ENCODE data around the gene PCDHGA4. TPM values are rescaled to one million over a fixed set of nuclear protein-coding genes. Genes with fewer than 3 reads are reported as not detected.
A peak's percentile ranks its signal among the peaks of the same experiment; 100 is the strongest.
"Not testable (repeated sequence)": the region's sequence is repeated elsewhere in the genome, so short reads cannot be mapped to it uniquely, and the experiment has no call there.

The PCDHGA4 gene
- total and polyA plus RNA-seq, 12 donors: 0.20 to 9.5 (median 2.8) TPM

DNA sequence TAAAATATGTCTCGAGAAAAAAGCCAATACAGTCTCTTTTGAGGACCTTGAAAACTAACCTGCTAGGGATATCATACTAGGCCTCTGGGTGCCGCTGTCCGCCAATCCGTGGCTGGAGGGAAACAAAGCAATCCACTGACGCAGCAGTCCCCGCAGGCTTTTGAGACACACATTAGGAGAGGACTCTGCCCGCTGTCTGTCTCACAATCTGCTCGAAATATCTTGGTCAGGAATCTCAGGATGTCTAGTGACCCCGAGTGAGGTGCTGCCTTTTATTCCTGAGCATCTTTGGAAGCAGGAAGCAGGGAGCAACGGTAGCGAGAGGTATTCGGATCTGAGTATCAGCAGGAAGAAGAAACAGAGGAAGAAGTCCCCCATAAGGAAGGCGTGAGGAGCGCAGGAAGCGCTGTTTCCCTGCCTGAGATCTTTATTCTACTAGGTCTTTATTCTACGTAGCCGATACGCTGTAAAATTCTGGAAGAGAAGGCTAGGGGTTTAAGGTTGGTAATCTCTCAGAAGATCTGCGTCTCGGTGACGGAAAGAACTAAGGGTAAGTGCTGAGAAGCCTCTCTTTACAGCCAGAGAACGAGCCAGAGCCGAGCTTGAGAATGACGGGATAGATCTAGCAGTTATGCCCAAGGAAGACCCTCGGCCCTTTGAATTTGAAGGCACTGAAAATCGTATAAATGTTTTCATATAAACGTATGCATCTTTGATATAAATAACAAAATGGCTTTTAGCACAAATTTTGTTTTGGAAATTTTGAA, 28.6 kb upstream of the PCDHGA4 start:
- WGBS, 4 donors: 8 to 19% (median 13%) methylated on average over 23 to 27 of the region's 27 CpGs
- H3K27ac ChIP-seq: no peak overlapping the region

DNA sequence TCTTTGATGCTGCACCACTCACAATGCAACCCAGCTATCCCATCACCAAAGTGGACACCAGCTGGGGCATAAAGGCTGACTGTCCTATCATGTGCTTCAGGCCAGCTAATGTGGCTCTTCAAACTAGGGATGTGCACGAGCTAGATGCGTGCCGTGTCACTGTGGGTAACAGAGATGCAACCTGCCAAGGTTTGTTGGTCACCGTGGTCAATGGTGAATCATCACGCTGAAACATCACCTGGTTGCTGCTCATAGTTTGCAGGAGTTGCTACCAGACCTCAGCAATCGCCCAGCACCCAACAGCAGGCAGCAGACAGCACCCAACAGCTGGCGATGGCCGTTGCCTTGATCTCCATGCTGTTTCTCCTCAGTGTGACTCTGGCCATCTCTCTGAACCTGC, 26.6 kb upstream of the PCDHGA4 start:
- 75 to 100% (median 79%) methylated on average over 1 to 8 of the region's 8 CpGs for WGBS, 4 donors
- intact Hi-C loops (cut with DNase I): no loop called here
- no peak overlapping the region for H3K27ac ChIP-seq
- no peak for DNase-seq
- H3K9me3 ChIP-seq (replicated peaks in 1 of 3): peaks cover 0 to 4% (median 0%) of the 10 kb centered on the region in 3 donors
- H3K27me3 ChIP-seq: peaks cover under 1% of the 10 kb centered on the region
- H3K4me3 ChIP-seq: no peak overlapping the region
- TF ChIP-seq POLR2A (IDR thresholded peaks at IDR 0.05): no peak
- TF ChIP-seq, protein P1, sequence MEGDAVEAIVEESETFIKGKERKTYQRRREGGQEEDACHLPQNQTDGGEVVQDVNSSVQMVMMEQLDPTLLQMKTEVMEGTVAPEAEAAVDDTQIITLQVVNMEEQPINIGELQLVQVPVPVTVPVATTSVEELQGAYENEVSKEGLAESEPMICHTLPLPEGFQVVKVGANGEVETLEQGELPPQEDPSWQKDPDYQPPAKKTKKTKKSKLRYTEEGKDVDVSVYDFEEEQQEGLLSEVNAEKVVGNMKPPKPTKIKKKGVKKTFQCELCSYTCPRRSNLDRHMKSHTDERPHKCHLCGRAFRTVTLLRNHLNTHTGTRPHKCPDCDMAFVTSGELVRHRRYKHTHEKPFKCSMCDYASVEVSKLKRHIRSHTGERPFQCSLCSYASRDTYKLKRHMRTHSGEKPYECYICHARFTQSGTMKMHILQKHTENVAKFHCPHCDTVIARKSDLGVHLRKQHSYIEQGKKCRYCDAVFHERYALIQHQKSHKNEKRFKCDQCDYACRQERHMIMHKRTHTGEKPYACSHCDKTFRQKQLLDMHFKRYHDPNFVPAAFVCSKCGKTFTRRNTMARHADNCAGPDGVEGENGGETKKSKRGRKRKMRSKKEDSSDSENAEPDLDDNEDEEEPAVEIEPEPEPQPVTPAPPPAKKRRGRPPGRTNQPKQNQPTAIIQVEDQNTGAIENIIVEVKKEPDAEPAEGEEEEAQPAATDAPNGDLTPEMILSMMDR (IDR thresholded peaks at IDR 0.05): no peak
- no peaks in the 10 kb centered on the region for H3K4me1 ChIP-seq (replicated peaks in 1 of 2)
- no peaks in the 10 kb centered on the region for H3K36me3 ChIP-seq (replicated peaks in 1 of 2)

More for the DNA sequence above, 28.6 kb upstream of the PCDHGA4 start:
- H3K27me3 ChIP-seq: no peaks in the 10 kb centered on the region
- H3K4me1 ChIP-seq (replicated peaks in 1 of 2): no peaks in the 10 kb centered on the region
- no peak overlapping the region for H3K4me3 ChIP-seq
- peak in 2 of 7 donors; percentile 5 to 60 for DNase-seq
- no peaks in the 10 kb centered on the region for H3K36me3 ChIP-seq (replicated peaks in 1 of 2)
- peaks cover 0 to 8% (median 0%) of the 10 kb centered on the region in 3 donors for H3K9me3 ChIP-seq (replicated peaks in 1 of 3)
- intact Hi-C loops (cut with DNase I): no loop called here
- TF ChIP-seq POLR2A (IDR thresholded peaks at IDR 0.05): no peak
- TF ChIP-seq, protein P1 (IDR thresholded peaks at IDR 0.05): no peak

DNA sequence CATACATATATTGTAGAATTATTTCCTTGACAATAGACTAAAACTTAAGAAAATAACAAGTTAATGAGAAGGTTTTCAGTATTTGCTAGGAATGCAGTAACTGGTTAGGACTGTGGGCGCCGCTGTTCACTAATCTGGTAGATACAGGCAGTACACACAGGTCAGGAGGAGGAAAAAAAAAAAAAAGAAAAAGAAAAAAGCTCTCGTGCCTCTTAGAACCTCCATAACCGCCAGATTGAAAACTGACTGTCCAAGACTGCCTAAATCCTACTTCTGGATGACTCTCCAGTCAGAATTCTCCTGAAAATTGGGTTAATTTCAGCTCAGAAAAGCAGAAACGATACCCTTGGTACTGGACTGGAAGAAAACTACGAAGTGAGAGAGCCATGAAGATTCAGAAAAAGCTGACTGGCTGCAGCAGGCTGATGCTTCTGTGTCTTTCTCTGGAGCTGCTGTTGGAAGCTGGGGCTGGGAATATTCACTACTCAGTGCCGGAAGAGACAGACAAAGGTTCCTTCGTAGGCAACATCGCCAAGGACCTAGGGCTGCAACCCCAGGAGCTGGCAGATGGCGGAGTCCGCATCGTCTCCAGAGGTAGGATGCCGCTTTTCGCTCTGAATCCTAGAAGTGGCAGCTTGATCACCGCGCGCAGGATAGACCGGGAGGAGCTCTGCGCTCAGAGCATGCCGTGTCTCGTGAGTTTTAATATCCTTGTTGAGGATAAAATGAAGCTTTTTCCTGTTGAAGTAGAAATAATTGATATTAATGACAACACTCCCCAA, 24.3 kb upstream of the PCDHGA4 start, which contains the start of gene PCDHGA1:
Gene PCDHGA1 (plus strand): TSS at position 216 of the 782 bp plus-strand sequence.
- intact Hi-C loops (cut with DNase I): no loop called here
- H3K9me3 ChIP-seq (replicated peaks in 1 of 3): peaks cover 0 to 2% (median 0%) of the 10 kb centered on the region in 3 donors
- DNase-seq: peak in 1 of 7 donors; percentile 27
- no peaks in the 10 kb centered on the region for H3K4me1 ChIP-seq (replicated peaks in 1 of 2)
- H3K36me3 ChIP-seq (replicated peaks in 1 of 2): no peaks in the 10 kb centered on the region
- TF ChIP-seq, protein P1 (IDR thresholded peaks at IDR 0.05): peak in 1 of 6 experiments; percentile 11
- TF ChIP-seq POLR2A (IDR thresholded peaks at IDR 0.05): no peak
- H3K27ac ChIP-seq: no peak within 1 kb of the TSS
- H3K27me3 ChIP-seq: peaks cover 5% of the 10 kb centered on the region
- WGBS, 4 donors: 17 to 31% (median 21%) methylated on average over 15 to 21 of the region's 21 CpGs
- H3K4me3 ChIP-seq: no peak within 1 kb of the TSS

DNA sequence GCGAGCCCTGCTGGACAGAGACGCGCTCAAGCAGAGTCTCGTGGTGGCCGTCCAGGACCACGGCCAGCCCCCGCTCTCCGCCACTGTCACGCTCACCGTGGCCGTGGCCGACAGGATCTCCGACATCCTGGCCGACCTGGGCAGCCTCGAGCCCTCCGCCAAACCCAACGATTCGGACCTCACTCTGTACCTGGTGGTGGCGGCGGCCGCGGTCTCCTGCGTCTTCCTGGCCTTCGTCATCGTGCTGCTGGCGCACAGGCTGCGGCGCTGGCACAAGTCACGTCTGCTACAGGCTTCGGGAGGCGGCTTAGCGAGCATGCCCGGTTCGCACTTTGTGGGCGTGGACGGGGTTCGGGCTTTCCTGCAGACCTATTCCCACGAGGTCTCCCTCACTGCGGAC, 22.2 kb upstream of the PCDHGA4 start:
- DNase-seq; H3K36me3 ChIP-seq (replicated peaks in 1 of 2); H3K27me3 ChIP-seq; intact Hi-C loops (cut with DNase I); H3K4me1 ChIP-seq (replicated peaks in 1 of 2); H3K27ac ChIP-seq; H3K4me3 ChIP-seq; H3K9me3 ChIP-seq (replicated peaks in 1 of 3): not testable (repeated sequence)
- WGBS, 4 donors: 19 to 58% (median 33%) methylated on average over 4 to 39 of the region's 39 CpGs

All from adrenal gland (tissue), 12 donors.